ENCODE results near the gene KY.

GRCh38 chr3:134685929-134686802, 35.3 kb upstream of the KY start:
- TF ChIP-seq CTCF (conservative IDR thresholded peaks at IDR 0.05 in 1 of 2, IDR thresholded peaks at IDR 0.05 in 1 of 2; ENCODE audit: extremely low read depth in 1 of 2, insufficient read depth in 1 of 2, low read depth in 1 of 2, low read length in 2 of 2) (no peak), EZH2 (IDR thresholded peaks at IDR 0.05; ENCODE audit: borderline replicate concordance, low read length) (no peak)
